HepG2 (cell line): Measurements from ENCODE around the gene HECTD4. TPM values are rescaled to one million over a fixed set of nuclear protein-coding genes. Genes with fewer than 3 reads are reported as not detected.

Experiments
- ATAC-seq: fragments of 200-7000 bp; cut with Tn5 transposase; 3 replicates; pipeline ENCODE4 v1.9.1; 2020; ENCODE audit warnings: mild to moderate bottlenecking, moderate library complexity
- BruUV-seq: library from RNA; stranded (reverse); fragments of 400-500 nt; replicated peaks from 2 replicates; lab custom pipeline; 2021; lab: Mats Ljungman, UMichigan
- CTCF ChIA-PET: fragments of 300-600 bp; formaldehyde crosslinking; extraction: SDS; loops from one replicate; lab custom pipeline; 2021; ENCODE audit warnings: low total read pairs, inconsistent platforms, low intra/inter-chr PET ratio; lab: Yijun Ruan, JAX
- POLR2A ChIA-PET: fragments of 350-600 bp; sonication (Branson Sonifier 250); formaldehyde crosslinking; loops from one replicate; lab custom pipeline; 2020; ENCODE audit warnings: antibody characterized with exemption, inconsistent platforms; lab: Yijun Ruan, JAX
- DNase-seq: peaks from one replicate; pipeline ENCODE4 v3.0.0-alpha.2; 2015; ENCODE audit warnings: low spot score
- FAIRE-seq: peaks from 3 replicates; lab custom pipeline; 2011; peaks lifted over from hg19 to GRCh38; lab: Jason Lieb, UNC
- H2AFZ ChIP-seq: one replicate; pipeline ENCODE4 v1.6.1; 2011; ENCODE audit warnings: low read length, inconsistent platforms
- H3K27ac ChIP-seq: fragments of 300-600 bp; 3 replicates; pipeline ENCODE4 v1.8.0; 2011; ENCODE audit warnings: mixed run types, mild to moderate bottlenecking, mixed read lengths, low read length, inconsistent platforms; ENCODE audit not compliant: insufficient read depth; ENCODE audit errors: extremely low read length
- H3K27me3 ChIP-seq, 2 experiments: fragments of 200-600 bp in 1 of 2; 2 replicates in 1 of 2; 3 replicates in 1 of 2; pipeline versions ENCODE4 v1.6.0 to v1.8.0; 2011; ENCODE audit warnings: low read length in 2 of 2, mild to moderate bottlenecking in 2 of 2, moderate library complexity in 2 of 2, inconsistent platforms in 1 of 2; ENCODE audit not compliant: insufficient read depth in 2 of 2, control insufficient read depth in 1 of 2
- H3K36me3 ChIP-seq, 2 experiments: fragments of 200-600 bp in 1 of 2; replicated peaks in 1 of 2; 2 replicates in 1 of 2; 3 replicates in 1 of 2; pipeline versions ENCODE4 v1.5.1 to v1.8.0; 2011; ENCODE audit warnings: low read length in 2 of 2, inconsistent platforms in 1 of 2; ENCODE audit not compliant: insufficient read depth in 2 of 2, control insufficient read depth in 1 of 2
- H3K4me1 ChIP-seq: 2 replicates; pipeline ENCODE4 v1.5.1; 2012; ENCODE audit warnings: low read length, inconsistent platforms; ENCODE audit not compliant: insufficient read depth
- H3K4me2 ChIP-seq: 2 replicates; pipeline ENCODE4 v1.6.0; 2011; ENCODE audit warnings: low read depth, low read length, inconsistent platforms
- H3K4me3 ChIP-seq, 3 experiments: fragments of 200-600 bp in 1 of 3; sonication (generic), shearing (Covaris generic) in 1 of 3; replicated peaks in 1 of 3; 2 replicates each; pipeline ENCODE4 v1.5.1; 2011 to 2016; ENCODE audit warnings: low read length in 3 of 3, inconsistent platforms in 2 of 3, low read depth in 2 of 3, mild to moderate bottlenecking in 2 of 3, control low read depth in 1 of 3, mixed read lengths in 1 of 3; ENCODE audit not compliant: insufficient read depth in 1 of 3
- H3K79me2 ChIP-seq: one replicate; pipeline ENCODE4 v1.6.1; 2011; ENCODE audit warnings: low read length, inconsistent platforms; ENCODE audit not compliant: insufficient read depth
- H3K9ac ChIP-seq: 2 replicates; pipeline ENCODE4 v1.6.0; 2011; ENCODE audit warnings: mild to moderate bottlenecking, low read depth, low read length, inconsistent platforms; ENCODE audit not compliant: insufficient read depth
- H3K9me3 ChIP-seq: 2 replicates; pipeline ENCODE4 v1.5.1; 2012; ENCODE audit warnings: mild to moderate bottlenecking, low read length
- H4K20me1 ChIP-seq: 2 replicates; pipeline ENCODE4 v1.6.0; 2011; ENCODE audit warnings: inconsistent platforms, mild to moderate bottlenecking, low read length, moderate library complexity; ENCODE audit not compliant: insufficient read depth
- CEBPB ChIP-seq: IDR thresholded peaks from 2 replicates; pipeline ENCODE4 v1.6.1; 2011; ENCODE audit warnings: low read depth, low read length, improper control_type of control experiment, borderline replicate concordance
- CREB1 ChIP-seq, 2 experiments: fragments of 450-650 bp in 1 of 2; IDR thresholded peaks; 2 replicates each; pipeline ENCODE4 v1.6.1; 2016 to 2017; ENCODE audit warnings: control low read depth in 1 of 2, mild to moderate bottlenecking in 1 of 2, missing compliant biosample characterization in 1 of 2, missing genetic modification characterization in 1 of 2
- TRIM24 ChIP-seq: sonication (generic); formaldehyde crosslinking; IDR thresholded peaks from 2 replicates; pipeline ENCODE4 v1.8.0; 2022; ENCODE audit warnings: mild to moderate bottlenecking, missing genetic modification reagents
- ZNF18 ChIP-seq: sonication (generic); formaldehyde crosslinking; IDR thresholded peaks from 2 replicates; pipeline ENCODE4 v1.8.0; 2022; ENCODE audit warnings: mild to moderate bottlenecking, missing genetic modification reagents; ENCODE audit not compliant: insufficient replicate concordance
- WGBS: methylation state at CpG from one replicate; pipeline ENCODE4 v1.1.6; 2017; ENCODE audit warnings: low lambda C conversion rate; 5-methylcytosine and 5-hydroxymethylcytosine counted together
- in situ Hi-C: cut with HindIII; loops from 2 replicates; pipeline ENCODE4 v1.10.0; 2017; ENCODE audit warnings: low pct_unique_long_range_greater_than_20kb; ENCODE audit not compliant: extremely low pct_ligation_motif_present
- intact Hi-C: fragments of 100-400 bp; cut with micrococcal nuclease; formaldehyde crosslinking; loops from one replicate; pipeline ENCODE4 v1.10.0; 2022; ENCODE audit not compliant: unreplicated experiment
- polyA plus RNA-seq, 8 experiments: library from polyadenylated mRNA; depleted of rRNA in 3 of 8; stranded (reverse) in 7 of 8; unstranded in 1 of 8; fragments of >200 nt; fragmentation: Illumina TruSeq in 4 of 8; extraction: Trizol in 4 of 8; gene quantifications; 2 replicates each; pipeline versions ENCODE4 v1.2.1 to v1.2.3, GENCODE V29; 2011 to 2016; ENCODE audit warnings: low read depth in 4 of 8, missing spikeins in 1 of 8, mixed read lengths in 1 of 8; ENCODE audit not compliant: insufficient read depth in 1 of 8
- total RNA-seq, 5 experiments: library from RNA; depleted of rRNA; stranded (reverse); fragments of >200 nt; fragmentation: Illumina TruSeq; extraction: Trizol; gene quantifications; 2 replicates each; pipeline ENCODE4 v1.2.3, GENCODE V29; 2016; ENCODE audit warnings: low read depth in 1 of 5

The HECTD4 gene
- total and polyA plus RNA-seq, 2 of the 13 experiments (the other 11 are each of a cell fraction or from before 2014, with no cell fraction given), result 9.0 to 11.4 TPM

- no peak overlapping the region for H3K27ac ChIP-seq
- TF ChIP-seq TRIM24 (CRISPR knock-in tag) (no peak), CREB1 (IDR thresholded peaks at IDR 0.05) (peak; percentile 44; the same call in 1 of the 2 replicates), CREB1 (CRISPR knock-in tag; IDR thresholded peaks at IDR 0.05) (no peak)
- TF ChIP-seq, all 625 proteins: peak for 1
- Histone ChIP-seq H3K9ac (no peak overlapping the region), H3K36me3 (peaks cover 12 to 48% of the 10 kb centered on the region in 2 experiments; a peak in 4 of 5 replicates), H2AFZ (no peak overlapping the region), H4K20me1 (no peaks in the 10 kb centered on the region), H3K27me3 (no peaks in the 10 kb centered on the region), H3K4me2 (no peak overlapping the region), H3K4me3 (no peak overlapping the region), H3K4me1 (no peaks in the 10 kb centered on the region), H3K79me2 (no peaks in the 10 kb centered on the region), H3K9me3 (no peaks in the 10 kb centered on the region)
- intact Hi-C loops, result no loop called here
- FAIRE-seq (no peak), ATAC-seq (no peak), DNase-seq (no peak)
- POLR2A ChIA-PET, result interaction anchor here (0.6 kb wide), 1 partner anchor 190 kb away, joined by 4 read pairs; no protein-coding TSS in a partner anchor
- WGBS, result 86% methylated on average over 7 of the region's 7 CpGs
- in situ Hi-C loops, result no loop called here
- CTCF ChIA-PET, result no interaction called here
- no TSS peak for BruUV-seq
Observed at GRCh38 chr12:112208301-112208910, 173.8 kb downstream of the HECTD4 start.

GRCh38 chr12:112207397-112207924, 174.8 kb downstream of the HECTD4 start:
- FAIRE-seq (no peak), DNase-seq (no peak), ATAC-seq (no peak)
- H4K20me1 ChIP-seq, result no peaks in the 10 kb centered on the region
- H2AFZ ChIP-seq, result no peak overlapping the region
- POLR2A ChIA-PET, result no interaction called here
- H3K79me2 ChIP-seq, result no peaks in the 10 kb centered on the region
- TF ChIP-seq CEBPB, result peak; percentile 19; the same call in 1 of the 2 replicates
- TF ChIP-seq ZNF18, result no peak
- in situ Hi-C loops, result no loop called here
- no peaks in the 10 kb centered on the region for H3K27me3 ChIP-seq
- no peak overlapping the region for H3K4me2 ChIP-seq
- H3K4me1 ChIP-seq, result no peaks in the 10 kb centered on the region
- no peaks in the 10 kb centered on the region for H3K9me3 ChIP-seq
- H3K36me3 ChIP-seq, result peaks cover 12 to 53% of the 10 kb centered on the region in 2 experiments; a peak in 4 of 5 replicates
- intact Hi-C loops, result no loop called here
- no TSS peak for BruUV-seq
- WGBS, result 94% methylated on average over 4 of the region's 4 CpGs
- CTCF ChIA-PET, result no interaction called here
- H3K4me3 ChIP-seq, result no peak overlapping the region
- no peak overlapping the region for H3K9ac ChIP-seq
- no peak overlapping the region for H3K27ac ChIP-seq
